ENCODE results near the gene QSOX1.

QSOX1 gene

GRCh38 chr1:180170546-180171151 lies 16.0 kb downstream of the QSOX1 start:
- no peak for DNase-seq

- DNase-seq, result no peak
These were observed 17.0 kb downstream of the QSOX1 start for GRCh38 chr1:180171691-180172090.

DNA sequence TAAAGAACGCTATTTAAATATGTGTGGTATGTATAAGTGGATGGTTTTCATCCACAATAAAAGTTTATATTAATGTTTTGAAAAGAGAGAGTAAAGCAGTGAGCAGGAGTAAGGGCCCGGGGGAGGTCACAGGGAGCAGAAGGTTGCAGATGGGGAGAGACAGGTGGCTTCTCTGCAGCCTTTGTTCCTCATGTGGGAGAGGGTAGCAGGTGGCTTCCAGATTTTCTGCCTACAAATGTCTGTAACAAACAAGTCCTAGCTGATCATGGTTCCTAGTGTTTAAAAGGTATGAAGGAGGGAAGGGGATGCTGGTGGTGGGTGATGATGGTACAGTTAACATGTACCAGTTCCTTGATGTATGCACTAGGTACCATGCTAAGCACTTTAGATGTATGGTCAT lies 18.8 kb downstream of the QSOX1 start:
- no peak for DNase-seq

- no peak for DNase-seq
These were observed 19.3 kb downstream of the QSOX1 start for GRCh38 chr1:180173952-180174351.

- no peak for DNase-seq
These were observed 20.6 kb downstream of the QSOX1 start for GRCh38 chr1:180175291-180175690.

DNA sequence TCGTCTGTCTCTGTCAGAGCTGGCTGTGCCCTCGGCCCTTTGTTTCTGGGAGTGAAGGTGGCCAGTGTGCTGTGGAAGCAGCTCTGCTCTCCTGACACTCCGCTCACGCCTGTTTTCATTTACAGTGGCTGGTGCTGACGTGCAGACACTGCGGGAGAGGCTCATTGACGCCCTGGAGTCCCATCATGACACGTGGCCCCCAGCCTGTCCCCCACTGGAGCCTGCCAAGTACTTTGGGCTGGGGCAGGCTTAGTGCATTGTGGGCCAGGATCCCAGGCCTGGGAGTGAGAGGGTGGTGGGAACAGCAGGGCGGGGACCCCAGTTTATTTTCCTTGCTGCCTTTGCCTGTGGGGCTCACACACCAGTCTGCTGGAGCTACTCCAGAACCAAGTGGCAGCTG lies 21.1 kb downstream of the QSOX1 start:
- no peak for DNase-seq

DNA sequence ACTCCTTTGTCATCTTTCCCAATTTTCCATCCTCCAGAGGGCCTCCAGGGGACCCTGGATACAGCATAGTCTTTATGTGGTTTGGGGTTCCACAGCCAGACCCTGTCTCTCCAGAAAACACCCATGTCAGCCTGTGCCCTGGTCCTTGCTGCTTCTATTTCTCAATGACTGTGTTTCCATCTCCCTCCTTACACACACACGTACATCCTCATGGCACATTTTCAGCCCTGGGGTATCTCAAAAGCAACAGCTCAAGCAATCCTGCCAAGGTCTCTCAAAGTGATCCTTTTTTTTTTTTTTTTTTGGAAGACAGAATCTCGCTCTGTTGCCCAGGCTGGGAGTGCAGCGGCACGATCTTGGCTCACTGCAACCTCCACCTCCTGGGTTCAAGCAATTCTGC lies 22.3 kb downstream of the QSOX1 start:
- DNase-seq, result no peak

- DNase-seq, result no peak
These were observed 23.3 kb downstream of the QSOX1 start for GRCh38 chr1:180177931-180178330.

- DNase-seq, result peak; percentile 18 to 62 (median 50)
These were observed 24.0 kb downstream of the QSOX1 start for GRCh38 chr1:180178511-180179161.

GRCh38 chr1:180179162-180179957 lies 24.7 kb downstream of the QSOX1 start:
- no peak for DNase-seq

DNA sequence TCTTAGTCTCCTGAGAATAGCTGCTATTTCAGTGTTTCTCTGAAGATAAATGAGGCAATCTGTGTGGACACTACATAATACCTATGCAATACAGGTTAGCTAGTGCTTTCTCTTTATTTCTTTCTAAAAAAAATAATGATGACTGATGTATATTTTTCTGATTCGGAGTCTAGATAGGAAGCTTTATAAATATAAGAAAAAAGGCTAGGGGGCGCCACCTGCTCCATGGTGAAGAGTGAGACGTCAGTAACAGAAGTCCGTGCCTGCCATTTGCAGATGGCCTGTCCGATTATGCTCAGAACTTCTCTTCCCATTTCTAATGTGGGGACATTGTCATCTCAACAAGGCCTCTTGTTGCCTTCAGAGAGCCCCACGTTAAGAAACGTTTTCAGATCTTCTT lies 26.4 kb downstream of the QSOX1 start:
- DNase-seq, result no peak

DNA sequence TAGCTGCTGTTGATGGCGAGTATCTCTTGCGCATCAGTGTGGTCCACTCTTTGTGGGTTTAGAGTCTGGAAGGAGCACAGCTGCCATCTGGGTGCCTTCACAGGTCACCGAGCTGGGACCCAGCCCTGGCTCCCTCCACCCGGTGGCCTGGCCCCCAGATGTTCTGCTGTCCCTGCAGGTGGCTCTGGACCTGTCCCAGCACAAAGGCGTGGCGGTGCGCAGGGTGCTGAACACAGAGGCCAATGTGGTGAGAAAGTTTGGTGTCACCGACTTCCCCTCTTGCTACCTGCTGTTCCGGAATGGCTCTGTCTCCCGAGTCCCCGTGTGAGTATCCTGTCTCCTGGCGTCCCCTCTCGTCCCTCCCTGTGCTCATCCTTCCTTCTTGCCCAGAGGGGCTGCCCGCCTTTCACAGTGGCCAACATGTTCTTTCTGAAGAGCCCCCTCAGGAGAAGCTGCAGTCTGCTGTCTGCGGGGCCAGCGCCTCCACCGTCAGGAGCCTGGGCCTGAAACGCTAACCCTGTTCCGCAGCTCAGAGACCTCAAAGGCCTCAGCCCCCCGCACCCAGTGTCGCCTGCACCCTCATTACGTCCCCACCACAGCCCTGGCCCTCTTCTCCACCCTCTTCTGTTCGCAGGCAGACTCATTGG lies 27.4 kb downstream of the QSOX1 start:
- DNase-seq, result no peak

GRCh38 chr1:180182643-180183311 lies 28.1 kb downstream of the QSOX1 start:
- DNase-seq, result no peak

- no peak for DNase-seq
These were observed 28.8 kb downstream of the QSOX1 start for GRCh38 chr1:180183426-180183825.

DNA sequence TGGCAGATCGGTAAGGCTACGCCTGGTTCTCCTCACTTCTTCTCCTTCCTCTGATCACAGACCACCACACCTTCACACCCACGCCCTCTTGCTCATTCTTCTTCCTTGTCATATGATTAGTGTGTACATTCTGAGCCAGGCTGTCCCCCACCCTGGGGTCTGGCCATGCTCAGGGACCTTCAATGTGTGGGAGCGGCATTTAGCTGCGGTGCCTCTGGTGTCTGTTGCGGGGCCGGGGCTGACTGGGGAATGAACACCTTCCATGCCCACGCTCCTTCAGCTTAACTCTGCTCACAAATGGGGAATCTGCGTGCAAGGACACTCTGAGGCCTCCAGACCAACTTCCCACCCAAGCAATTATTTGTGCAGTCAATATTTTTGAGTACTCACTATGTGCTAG lies 29.4 kb downstream of the QSOX1 start:
- no peak for DNase-seq

DNA sequence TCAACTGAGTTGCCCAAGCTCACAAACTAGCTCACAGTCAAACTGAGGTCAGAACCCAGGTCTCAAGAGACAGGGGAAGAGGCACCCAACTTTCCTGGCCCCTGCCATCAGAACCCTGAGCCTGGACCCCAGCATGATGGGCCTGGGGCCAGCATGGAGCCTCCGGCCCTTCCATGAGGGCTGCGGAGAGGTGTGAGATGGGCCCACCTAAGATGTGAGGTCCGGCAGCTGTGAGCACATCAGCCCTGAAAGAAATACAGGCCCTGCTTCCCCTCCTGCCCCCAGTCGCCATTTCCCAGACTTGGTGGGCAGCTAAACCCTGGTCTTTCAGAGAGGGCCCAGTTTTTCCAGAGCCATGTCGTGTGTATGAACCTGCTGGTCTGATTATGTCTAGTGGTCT lies 30.6 kb downstream of the QSOX1 start:
- DNase-seq, result no peak

- no peak for DNase-seq
These were observed 31.4 kb downstream of the QSOX1 start for GRCh38 chr1:180185971-180186645.

DNA sequence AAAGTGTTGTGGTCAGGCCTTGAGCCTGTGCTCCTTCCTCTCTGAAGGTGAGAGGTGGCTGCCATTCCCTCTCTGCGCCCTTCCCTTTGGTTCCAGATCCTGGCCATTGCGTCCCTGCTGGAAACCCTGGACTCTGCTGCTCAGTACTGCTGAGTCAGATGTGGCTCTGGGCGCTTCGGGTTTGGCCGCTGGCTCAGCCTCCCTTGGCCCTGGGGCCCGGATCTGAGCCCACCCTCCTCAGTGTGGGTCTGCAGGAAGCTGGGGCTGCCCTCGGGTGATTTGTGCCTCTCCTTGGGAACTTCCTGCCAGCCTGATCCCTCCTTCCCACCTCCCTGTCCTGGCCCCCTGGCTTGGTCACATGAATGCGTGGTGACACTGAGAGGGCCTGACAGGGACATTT lies 32.2 kb downstream of the QSOX1 start:
- DNase-seq, result no peak

DNA sequence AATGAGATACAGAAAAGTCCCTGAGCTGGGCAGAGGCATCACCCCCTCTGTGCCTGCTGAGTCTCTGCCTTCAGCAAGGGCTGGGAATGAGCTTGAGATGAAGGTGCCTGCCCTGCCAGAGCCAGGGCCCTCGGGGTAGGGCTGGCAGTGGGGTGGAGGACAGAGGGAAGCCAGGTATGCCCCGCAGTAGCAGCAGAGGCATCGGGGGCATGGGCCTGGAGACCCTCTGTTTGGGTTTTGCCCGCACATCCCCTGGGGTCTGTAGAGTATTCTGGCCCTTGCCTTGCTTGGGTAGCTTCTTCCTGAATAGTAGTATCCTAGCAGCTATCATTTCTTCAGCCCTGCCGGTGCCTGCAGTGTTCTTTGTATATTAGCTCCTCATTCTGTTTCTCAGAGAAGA lies 33.0 kb downstream of the QSOX1 start:
- no peak for DNase-seq

- no peak for DNase-seq
These were observed 33.4 kb downstream of the QSOX1 start for GRCh38 chr1:180188091-180188506.

DNA sequence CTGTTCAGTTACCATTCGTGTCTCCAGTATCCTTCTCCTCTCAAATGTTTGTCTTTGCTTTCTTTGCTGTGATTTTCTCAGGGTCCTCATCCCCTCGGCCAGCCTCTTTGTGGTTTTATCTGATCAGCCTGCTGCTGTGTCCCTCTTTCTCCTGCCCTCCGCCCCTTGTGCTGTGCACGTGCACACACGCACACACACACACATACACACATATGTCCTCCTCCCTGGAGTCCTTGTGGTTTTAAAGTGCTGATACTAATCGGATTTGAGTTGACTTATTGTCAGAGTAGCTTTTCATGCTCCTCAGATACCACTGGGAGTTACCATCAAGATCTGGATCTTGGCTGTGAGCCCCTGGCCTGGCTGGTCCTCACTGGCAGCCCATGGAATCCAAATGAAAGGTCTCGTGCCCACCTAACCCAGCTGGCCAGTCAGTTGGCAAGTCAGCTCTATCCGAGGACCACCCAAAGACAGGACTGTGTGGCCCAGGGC lies 34.1 kb downstream of the QSOX1 start:
- no peak for DNase-seq

DNA sequence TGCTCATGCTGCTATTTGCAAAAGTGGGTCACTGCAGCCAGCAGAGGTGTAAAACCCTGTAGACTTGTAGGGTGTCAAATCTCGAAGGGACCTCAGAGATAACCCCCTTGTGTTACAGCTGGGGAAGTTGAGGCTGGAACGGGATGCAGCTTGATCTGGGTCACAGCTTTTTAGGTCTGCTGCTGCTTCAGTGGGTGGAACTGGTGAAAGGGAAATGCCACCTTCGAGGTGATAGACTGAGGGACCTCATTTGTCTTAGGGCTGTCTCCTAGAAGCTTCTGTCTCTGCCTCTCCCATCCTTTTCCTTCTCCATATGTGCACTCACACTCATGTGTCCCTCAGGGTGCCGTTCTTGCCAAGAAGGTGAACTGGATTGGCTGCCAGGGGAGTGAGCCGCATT lies 35.4 kb downstream of the QSOX1 start:
- no peak for DNase-seq

Data from activated naive CD4-positive, alpha-beta T cell (primary cell).